Muscle of back (tissue), 11 donors: ENCODE data around the gene SLC30A1. TPM values are rescaled to one million over a fixed set of nuclear protein-coding genes. Genes with fewer than 3 reads are reported as not detected.

ENCODE experiments used
- DNase-seq, 3 donors: peaks; one replicate each; pipeline versions ENCODE4 v3.0.0 to v3.0.0-alpha.2; 2013
- polyA plus RNA-seq, 10 donors: library from polyadenylated mRNA; unstranded; fragments of 120-200 nt; gene quantifications; one replicate each; pipeline ENCODE4 v1.2.1, GENCODE V29; 2013; ENCODE audit not compliant: insufficient read length in 10 of 10

SLC30A1 gene
- polyA plus RNA-seq, 10 donors = 11.0 to 19.2 (median 14.1) TPM

DNA sequence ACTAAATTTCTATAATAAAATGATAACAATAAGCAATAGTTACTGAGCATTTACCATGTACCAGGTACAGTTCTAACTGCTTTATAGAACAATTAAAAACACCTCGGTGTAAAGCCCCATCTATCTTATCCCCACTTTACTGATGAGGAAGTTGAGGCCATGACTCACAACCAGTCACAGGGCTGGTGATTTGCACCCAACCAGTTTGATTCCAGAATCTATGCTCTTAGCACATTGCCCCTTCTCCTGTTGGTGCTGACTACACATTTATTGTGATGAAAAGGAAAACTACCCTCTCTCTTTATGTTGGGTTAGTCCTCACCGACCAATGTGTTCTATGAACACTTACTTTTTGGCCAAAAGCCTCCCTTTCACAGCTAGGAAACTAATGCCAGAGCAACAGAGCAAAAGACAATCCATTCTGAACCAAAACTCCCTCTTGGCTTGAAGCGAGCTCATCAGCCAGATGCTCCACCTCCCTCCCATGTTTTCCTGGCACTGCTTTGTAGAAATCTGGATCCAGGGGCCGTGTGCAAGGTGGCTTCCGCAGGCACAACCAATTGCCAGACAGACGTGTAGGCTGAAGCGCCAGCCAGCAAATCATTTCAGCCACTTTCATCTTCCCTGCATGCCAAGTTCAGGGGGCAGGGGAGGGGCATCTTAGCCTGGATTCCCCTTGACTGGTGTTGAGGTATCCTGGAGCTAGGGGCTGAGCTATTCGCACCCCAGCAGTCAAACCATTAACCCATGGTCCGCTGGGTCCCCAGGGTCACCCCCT is 32.0 kb upstream of the SLC30A1 start:
- peak in 2 of 3 donors; percentile 71 to 84 for DNase-seq

GRCh38 chr1:211609120-211610024 is 30.4 kb upstream of the SLC30A1 start:
- DNase-seq = no peak

DNA sequence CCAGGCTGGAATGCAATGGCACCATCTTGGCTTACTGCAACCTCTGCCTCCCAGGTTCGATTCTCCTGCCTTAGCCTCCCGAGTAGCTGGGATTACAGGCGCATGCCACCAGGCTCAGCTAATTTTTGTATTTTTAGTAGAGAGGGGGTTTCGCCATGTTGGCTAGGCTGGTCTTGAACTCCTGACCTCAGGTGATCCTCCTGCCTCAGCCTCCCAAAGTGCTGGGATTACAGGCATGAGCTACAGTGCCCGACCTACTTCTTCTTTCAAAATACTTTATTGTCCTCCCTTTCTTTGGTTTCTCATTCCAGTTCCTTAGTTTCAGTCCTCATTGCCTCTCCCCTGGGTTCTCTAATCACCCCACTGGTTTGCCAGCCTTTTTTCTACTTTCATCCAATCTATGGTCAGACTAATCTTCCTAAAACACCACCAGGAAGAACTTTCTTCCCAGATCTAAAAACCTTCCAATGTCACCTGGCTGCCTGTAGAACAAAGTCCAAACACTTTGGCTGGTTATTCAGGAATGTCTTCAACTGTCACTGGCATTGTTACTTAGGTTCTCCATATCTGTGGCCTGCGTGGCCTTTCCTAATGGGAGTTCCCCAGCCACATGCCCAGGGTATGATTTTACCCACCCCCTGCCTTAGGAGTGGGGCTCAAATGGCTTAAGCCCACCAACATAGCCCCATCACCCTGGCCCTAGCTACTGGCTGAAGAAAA is 29.0 kb upstream of the SLC30A1 start:
- DNase-seq = no peak

DNA sequence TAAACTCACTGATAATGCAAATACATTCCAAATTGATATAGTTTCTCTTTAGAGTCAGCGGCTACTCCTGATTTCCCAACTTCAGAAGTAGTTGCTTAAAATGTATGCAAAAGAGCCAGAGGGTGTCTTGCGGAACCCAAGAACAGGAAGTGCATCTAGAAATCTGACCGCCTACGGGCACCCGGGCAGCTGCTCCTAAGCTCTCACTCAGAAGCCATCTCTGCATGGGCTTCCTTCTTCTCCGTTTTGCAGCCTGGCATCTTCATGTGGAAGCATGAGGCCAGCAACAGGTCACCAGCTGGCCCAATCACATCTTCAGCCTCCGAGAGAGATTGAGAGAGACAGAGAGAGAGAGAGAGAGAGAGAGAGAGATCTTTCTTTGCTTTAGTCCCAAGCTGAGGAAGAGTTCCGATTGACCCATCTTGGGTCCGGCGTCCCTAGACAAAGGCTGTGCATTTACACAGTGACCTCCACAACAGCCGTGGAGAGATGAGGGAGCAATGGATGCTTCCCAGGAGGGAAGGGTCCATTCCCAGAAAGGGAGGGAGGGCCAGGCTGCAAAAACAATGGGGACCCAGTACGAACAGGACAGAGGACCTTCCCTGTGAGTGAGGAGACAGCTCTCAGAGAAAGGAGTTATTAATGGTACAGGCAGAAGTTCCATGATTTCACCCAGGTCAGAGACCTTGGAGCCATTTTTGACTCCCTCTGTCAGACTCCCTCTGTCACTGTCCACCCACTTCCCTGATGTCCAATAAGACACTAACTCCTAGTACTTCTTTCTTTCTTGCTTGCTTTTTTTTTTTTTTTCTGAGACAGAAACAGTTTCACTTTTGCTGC is 28.2 kb upstream of the SLC30A1 start:
- DNase-seq = peak in 1 of 3 donors; percentile 42

GRCh38 chr1:211606332-211606913 is 27.5 kb upstream of the SLC30A1 start:
- no peak for DNase-seq

DNA sequence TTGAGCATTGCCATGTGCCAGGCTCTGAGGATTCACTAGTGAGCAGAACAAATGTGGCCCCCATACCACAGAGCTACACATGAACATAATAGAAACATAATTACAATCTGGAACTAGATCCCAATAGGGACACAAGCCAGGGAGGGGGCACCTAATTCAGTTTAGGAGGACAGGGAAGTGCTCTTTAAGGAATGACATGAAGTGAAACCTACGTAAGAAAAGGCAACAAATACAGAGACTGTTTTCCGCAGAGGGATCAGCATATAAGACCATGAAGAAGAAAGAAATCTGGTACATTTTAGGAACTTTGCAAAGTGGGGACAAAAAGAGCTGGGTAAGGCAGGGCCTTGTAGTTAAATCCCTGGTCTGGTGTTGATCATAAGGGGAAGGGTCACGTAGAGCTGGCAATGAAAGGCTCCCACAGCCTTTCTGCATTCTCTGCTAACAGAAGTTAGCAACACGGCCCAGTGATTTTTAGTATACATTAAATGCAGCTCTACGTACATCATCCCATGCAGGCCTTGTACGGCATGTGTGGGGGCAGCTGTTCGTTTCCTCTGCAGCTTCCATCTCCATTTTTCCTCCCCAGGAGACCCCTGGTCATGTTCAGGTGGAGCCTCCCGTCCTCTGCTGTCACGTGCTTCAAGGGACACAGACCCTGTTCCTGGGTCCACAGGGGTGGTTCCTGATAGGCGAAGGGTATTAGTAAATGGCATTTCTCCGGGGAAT is 26.8 kb upstream of the SLC30A1 start:
- DNase-seq = no peak

- no peak for DNase-seq
Observed at GRCh38 chr1:211605034-211605433, 26.1 kb upstream of the SLC30A1 start.

DNA sequence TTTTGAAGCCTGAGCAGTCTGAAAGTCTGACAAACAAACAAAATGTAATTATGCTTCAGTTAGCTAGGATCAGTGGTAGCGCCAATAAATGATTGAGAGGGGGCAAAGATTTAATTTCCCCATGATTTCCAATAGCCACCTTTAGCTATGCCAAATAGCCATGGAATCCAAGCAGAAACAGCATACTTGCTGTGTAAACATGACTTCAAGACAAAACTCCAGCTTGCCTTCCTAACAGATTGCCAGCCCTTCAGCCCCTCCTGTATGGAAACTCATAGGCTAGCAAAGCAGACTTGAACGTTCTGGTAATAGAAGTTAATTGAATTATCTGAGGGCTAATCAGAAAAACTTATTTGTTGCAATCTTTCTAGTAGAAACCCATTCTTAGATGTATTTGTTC is 25.6 kb upstream of the SLC30A1 start:
- DNase-seq = no peak

- no peak for DNase-seq
Observed at GRCh38 chr1:211603713-211604112, 24.8 kb upstream of the SLC30A1 start.

GRCh38 chr1:211603191-211603701 is 24.3 kb upstream of the SLC30A1 start:
- DNase-seq = no peak

DNA sequence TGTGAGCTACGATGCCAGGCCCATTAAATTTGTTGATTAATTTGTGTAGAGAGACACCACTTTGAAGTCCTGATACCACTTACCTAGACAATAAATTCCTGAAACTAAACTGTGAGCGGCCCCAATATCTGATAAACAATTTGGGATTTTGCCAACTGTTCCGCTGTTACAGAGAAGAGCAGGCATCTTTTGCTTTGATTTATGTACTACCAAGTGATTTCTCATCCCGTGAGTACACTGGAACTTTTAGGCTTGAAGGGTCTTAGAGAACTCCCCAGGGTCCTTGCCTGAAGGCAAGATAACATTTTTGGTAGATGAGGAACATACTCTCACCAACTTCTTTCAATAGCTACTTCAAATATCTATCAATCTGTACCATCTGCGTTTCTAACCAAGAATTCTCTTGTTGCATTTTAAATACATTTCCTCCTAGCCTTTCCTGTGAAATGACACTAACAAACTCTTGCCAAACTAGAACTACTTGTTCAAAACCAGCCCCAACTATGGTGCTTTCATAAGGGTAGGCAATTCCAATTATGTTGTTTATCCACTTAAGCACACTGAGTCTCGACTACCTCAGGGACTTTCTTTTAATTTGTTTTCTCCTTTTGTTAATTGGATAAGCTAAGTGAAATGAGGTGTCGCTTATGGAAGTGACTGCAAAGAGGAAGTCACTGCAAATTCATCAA is 23.2 kb upstream of the SLC30A1 start:
- no peak for DNase-seq

GRCh38 chr1:211601159-211601558 is 22.2 kb upstream of the SLC30A1 start:
- no peak for DNase-seq

DNA sequence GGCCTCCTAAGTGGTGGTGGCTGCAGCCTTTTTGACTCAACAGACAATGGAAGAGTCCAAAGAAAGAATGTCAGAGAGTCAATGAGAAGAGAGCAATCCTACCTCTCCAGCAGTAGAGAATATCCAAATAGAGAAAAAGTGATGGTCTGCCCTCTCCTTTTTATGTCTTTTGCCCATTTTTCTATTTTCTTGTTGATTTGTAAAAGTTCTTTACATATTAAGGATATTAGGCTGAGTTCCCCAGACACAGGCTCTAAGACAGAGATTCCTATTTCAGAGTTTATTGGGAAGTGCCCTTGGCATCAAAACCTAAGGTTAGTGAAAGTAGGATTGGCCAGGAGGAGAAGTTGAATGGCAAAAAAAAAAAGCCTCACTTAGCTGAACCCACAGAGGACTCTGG is 20.3 kb upstream of the SLC30A1 start:
- no peak for DNase-seq

DNA sequence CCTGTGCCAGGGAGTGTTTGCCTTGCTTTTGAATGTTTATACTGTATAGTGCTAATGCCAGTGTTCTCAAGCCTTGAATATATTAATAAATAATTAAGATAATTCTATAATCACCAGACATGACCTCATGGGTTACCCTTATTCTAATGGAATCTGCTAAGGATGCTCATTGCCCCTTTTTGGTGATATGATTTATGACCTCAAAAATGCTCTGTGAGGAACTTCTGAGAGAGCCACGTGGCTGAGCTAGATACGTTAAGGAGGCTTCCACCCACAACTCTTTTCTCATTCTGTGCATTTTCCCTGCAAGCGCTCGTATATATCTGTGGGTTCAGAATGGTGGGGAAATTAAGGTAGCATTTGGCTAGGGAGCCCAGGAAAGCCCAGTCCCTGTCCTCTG is 19.6 kb upstream of the SLC30A1 start:
- DNase-seq = no peak

DNA sequence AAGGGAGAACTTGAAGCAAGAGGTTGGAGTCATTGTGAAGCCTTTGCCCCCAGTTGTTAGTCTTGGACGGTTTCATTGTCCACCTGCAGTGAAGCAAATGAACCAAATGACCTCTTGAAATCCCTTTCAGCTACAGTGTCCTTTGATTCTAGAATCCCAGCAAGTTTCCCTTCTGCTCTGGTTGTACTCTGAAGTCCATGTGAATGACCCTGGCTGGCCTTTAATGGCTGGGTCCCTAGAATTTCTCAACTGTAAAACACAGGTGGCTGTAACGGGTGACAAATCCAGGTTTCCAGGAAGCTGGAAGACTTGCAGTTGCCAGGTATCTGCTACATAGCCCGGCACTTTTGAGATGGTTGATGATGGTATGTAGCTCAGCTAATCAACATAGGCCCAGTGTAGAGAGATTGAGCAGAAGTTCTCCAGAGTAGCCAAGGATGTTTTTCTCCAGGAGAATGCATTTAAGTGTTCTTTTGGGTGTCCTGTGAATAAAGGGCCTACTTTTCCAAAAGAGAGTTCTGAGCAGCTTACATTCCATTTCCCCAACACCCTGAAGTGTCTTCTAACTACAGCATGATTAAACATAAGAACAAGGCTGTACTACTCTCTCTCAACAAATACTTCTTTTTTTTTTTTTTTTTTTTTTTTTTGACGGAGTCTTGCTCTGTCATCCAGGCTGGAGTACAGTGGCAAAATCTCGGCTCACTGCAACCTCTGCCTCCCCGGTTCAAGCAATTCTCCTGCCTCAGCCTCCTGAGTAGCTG is 17.6 kb upstream of the SLC30A1 start:
- no peak for DNase-seq

- DNase-seq = no peak
Observed at GRCh38 chr1:211595419-211595818, 16.5 kb upstream of the SLC30A1 start.

DNA sequence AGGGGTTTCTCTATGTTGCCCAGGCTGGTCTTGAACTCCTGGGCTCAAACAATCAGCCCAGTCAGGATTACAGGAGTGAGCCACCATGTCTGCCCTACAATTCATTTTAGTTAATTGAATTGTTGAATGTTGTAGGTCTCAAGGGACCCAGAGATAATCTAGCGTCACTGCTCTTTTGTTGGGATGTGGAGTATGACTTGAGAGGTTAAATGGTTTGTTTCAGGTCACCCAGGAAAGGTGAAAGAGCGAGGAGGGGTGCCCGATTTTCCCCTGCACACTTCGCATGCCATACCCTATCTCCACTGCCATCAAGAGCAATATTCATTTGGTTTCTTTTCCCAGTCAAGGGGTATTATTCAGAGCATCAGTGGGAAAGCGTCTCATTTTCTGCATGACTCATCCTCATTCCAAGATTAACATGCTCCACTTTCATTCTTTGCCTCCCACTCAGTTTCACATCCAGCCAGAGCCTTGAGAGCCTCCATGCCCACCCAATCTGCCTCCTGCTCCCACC is 13.1 kb upstream of the SLC30A1 start:
- DNase-seq = peak in 1 of 3 donors; percentile 71
